T-helper 2 cell treated with Interferon-gamma antibody and Interleukin-4, amounts not matched to agents 5 μg/mL and 100 μg/mL, for 36 hours (primary cell): Measurements from ENCODE around the gene POLR2E.
A peak's percentile ranks its signal among the peaks of the same experiment; 100 is the strongest.

Experiments
- DNase-seq: peaks from one replicate; pipeline ENCODE4 v3.0.0; 2021; ENCODE audit warnings: low spot score
- H3K27ac Mint-ChIP-seq: one replicate; pipeline ENCODE4 v1.8.0; 2021; ENCODE audit warnings: mild to moderate bottlenecking, mixed read lengths
- H3K27me3 Mint-ChIP-seq: one replicate; pipeline ENCODE4 v1.8.0; 2021; ENCODE audit warnings: low read depth, mixed read lengths
- H3K36me3 Mint-ChIP-seq: one replicate; pipeline ENCODE4 v1.8.0; 2021; ENCODE audit warnings: low read depth, mixed read lengths
- H3K4me1 Mint-ChIP-seq: one replicate; pipeline ENCODE4 v1.8.0; 2021; ENCODE audit warnings: low read depth, mixed read lengths
- H3K4me3 Mint-ChIP-seq: one replicate; pipeline ENCODE4 v1.8.0; 2022; ENCODE audit warnings: mild to moderate bottlenecking, moderate library complexity, mixed read lengths
- H3K9me3 Mint-ChIP-seq: one replicate; pipeline ENCODE4 v1.8.0; 2021; ENCODE audit warnings: mixed read lengths

Gene POLR2E

GRCh38 chr19:1066251-1066747 lies 28.9 kb downstream of the POLR2E start:
- Mint-ChIP-seq H3K27ac (peak overlapping the region; percentile 80), H3K4me1 (peaks cover 29% of the 10 kb centered on the region), H3K9me3 (no peaks in the 10 kb centered on the region), H3K4me3 (peak overlapping the region; percentile 73), H3K36me3 (peaks cover 20% of the 10 kb centered on the region), H3K27me3 (no peaks in the 10 kb centered on the region)
- no peak for DNase-seq

DNA sequence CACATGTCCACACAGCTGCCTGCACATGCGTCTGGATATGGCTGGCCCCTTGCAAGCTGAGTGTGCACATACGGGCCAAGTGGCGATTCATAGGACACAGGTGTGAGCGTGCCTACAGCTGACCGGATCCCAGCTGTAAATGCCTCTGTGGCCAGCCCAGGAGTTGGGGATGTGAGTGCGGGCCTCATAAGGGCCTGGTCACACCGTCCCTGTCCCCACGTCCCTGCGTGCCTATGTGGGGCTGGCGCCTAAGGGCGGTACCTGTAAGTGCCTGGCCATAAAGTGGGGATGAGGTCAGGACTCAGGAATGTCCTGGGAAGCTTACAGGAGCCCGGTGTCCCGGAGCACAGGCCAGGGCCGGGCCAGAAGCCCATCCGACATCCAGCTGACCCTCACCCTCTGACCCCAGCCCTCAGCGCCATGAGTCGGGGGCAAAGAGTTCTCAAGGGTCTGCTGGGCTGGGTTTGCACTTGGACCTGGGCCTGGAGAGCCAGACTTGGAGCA lies 29.5 kb downstream of the POLR2E start:
- Mint-ChIP-seq H3K27ac (peak overlapping the region; percentile 50), H3K9me3 (no peaks in the 10 kb centered on the region), H3K4me1 (peaks cover 29% of the 10 kb centered on the region), H3K4me3 (peak overlapping the region; percentile 56), H3K36me3 (peaks cover 20% of the 10 kb centered on the region), H3K27me3 (no peaks in the 10 kb centered on the region)
- no peak for DNase-seq

DNA sequence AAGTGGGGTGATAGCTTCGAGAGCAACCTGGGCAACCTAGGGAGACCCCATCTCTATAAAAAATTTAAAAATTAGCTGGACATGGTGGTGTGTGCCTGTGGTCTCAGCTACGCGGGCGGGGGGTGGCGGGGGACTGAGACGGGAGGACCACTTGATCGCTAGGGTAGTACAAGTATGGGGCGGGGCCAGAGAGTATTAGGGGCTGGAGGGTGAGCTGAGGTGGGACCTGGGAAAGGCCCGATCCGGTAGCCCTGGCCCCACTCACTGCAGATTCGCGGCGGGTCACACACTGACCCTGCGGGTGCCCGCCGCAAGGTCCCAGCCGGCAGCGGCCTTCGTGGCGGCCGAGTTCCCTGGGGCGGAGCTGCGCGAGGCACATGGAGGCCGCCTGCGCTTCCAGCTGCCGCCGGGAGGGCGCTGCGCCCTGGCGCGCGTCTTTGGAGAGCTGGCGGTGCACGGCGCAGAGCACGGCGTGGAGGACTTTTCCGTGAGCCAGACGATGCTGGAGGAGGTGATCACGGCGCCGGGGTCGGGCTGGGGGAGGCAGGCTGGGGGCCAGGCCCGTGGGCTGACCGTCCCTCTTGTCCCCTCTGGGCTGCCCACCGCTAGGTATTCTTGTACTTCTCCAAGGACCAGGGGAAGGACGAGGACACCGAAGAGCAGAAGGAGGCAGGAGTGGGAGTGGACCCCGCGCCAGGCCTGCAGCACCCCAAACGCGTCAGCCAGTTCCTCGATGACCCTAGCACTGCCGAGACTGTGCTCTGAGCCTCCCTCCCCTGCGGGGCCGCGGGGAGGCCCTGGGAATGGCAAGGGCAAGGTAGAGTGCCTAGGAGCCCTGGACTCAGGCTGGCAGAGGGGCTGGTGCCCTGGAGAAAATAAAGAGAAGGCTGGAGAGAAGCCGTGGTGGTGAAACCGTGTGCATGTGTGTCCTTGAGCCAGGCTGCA lies 30.2 kb downstream of the POLR2E start:
- H3K27me3 Mint-ChIP-seq = no peaks in the 10 kb centered on the region
- peak; percentile 76 for DNase-seq
- H3K4me1 Mint-ChIP-seq = peaks cover 29% of the 10 kb centered on the region
- no peaks in the 10 kb centered on the region for H3K9me3 Mint-ChIP-seq
- H3K36me3 Mint-ChIP-seq = peaks cover 15% of the 10 kb centered on the region
- H3K27ac Mint-ChIP-seq = peak overlapping the region; percentile 80
- H3K4me3 Mint-ChIP-seq = peak overlapping the region; percentile 66

- H3K36me3 Mint-ChIP-seq = peaks cover 9% of the 10 kb centered on the region
- no peaks in the 10 kb centered on the region for H3K9me3 Mint-ChIP-seq
- no peak for DNase-seq
- no peaks in the 10 kb centered on the region for H3K27me3 Mint-ChIP-seq
- peaks cover 23% of the 10 kb centered on the region for H3K4me1 Mint-ChIP-seq
- no peak overlapping the region for H3K27ac Mint-ChIP-seq
- H3K4me3 Mint-ChIP-seq = no peak overlapping the region
Observed at GRCh38 chr19:1063909-1064660, 31.1 kb downstream of the POLR2E start.

DNA sequence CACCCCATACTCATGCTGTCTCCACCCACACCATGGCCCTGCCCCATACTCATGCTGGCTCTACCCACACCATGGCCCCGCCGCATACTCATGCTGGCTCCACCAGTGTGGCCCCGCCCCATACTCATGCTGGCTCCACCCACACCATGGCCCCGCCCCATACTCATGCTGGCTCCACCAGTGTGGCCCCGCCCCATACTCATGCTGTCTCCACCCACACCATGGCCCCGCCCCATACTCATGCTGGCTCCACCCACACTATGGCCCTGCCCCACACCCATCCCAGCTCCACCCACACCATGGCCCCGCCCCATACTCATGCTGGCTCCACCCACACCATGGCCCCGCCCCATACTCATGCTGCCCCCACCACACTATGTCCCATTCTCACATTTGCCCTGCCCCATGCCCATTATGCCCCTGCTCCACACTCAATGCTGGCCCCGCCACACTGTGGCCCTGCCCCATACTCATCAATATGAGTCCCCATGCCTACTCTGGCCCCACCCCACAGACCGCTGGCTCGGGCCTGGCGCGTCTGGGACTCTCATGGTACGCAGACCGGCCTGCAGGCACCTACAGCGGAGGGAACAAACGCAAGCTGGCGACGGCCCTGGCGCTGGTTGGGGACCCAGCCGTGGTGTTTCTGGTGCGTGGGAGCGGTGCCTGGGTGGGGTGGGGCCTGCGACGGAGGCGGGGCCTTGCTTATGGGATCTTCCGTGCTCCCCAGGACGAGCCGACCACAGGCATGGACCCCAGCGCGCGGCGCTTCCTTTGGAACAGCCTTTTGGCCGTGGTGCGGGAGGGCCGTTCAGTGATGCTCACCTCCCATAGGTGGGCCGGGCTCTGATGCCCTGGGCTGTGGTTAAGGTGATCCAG lies 31.9 kb downstream of the POLR2E start:
- peaks cover 19% of the 10 kb centered on the region for H3K4me1 Mint-ChIP-seq
- H3K36me3 Mint-ChIP-seq = peaks cover 2% of the 10 kb centered on the region
- no peaks in the 10 kb centered on the region for H3K9me3 Mint-ChIP-seq
- peak; percentile 67 for DNase-seq
- no peaks in the 10 kb centered on the region for H3K27me3 Mint-ChIP-seq
- H3K4me3 Mint-ChIP-seq = no peak overlapping the region
- peak overlapping the region; percentile 10 for H3K27ac Mint-ChIP-seq

- no peak overlapping the region for H3K27ac Mint-ChIP-seq
- peaks cover 25% of the 10 kb centered on the region for H3K4me1 Mint-ChIP-seq
- H3K27me3 Mint-ChIP-seq = no peaks in the 10 kb centered on the region
- no peak for DNase-seq
- H3K9me3 Mint-ChIP-seq = no peaks in the 10 kb centered on the region
- H3K36me3 Mint-ChIP-seq = peaks cover under 1% of the 10 kb centered on the region
- H3K4me3 Mint-ChIP-seq = no peak overlapping the region
Observed at GRCh38 chr19:1062387-1063029, 32.7 kb downstream of the POLR2E start.

DNA sequence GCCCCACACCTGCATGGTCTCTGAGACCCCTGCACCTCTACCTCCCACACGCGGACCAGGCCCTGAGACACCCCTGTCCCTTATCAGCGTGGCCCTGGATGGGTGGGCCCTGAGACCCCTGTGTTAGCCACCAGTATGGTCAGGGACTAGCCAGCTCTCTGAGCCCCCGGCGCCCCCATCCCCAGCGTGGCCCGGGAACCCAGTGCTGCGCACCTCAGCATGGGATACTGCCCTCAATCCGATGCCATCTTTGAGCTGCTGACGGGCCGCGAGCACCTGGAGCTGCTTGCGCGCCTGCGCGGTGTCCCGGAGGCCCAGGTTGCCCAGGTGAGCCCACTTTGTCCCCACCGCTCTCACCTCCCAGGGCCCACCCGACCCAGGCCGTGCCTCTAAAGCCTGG lies 33.2 kb downstream of the POLR2E start:
- no peak for DNase-seq
- Mint-ChIP-seq H3K36me3 (peaks cover 3% of the 10 kb centered on the region), H3K4me3 (no peak overlapping the region), H3K4me1 (peaks cover 28% of the 10 kb centered on the region), H3K9me3 (no peaks in the 10 kb centered on the region), H3K27ac (no peak overlapping the region), H3K27me3 (no peaks in the 10 kb centered on the region)

DNA sequence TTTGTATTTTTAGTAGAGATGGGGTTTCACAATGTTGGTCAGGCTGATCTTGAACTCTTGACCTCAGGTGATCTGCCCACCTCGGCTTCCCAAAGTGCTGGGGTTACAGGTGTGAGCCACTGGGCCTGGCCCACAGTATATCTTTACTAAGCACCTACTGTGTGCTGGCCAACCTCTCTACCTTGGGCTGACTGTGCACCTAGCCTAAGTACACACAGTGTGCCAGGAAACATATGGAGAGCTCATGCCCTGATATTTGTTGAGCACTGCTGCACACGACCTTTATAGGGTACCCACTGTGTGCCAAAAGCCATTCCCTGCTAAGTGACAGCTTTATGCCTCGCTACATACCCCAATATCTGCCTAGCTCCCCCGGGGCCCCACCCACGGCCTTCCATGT lies 34.5 kb downstream of the POLR2E start:
- DNase-seq = no peak
- Mint-ChIP-seq H3K4me1 (peaks cover 25% of the 10 kb centered on the region), H3K27ac (no peak overlapping the region), H3K27me3 (no peaks in the 10 kb centered on the region), H3K36me3 (peaks cover 10% of the 10 kb centered on the region), H3K9me3 (no peaks in the 10 kb centered on the region), H3K4me3 (no peak overlapping the region)

DNA sequence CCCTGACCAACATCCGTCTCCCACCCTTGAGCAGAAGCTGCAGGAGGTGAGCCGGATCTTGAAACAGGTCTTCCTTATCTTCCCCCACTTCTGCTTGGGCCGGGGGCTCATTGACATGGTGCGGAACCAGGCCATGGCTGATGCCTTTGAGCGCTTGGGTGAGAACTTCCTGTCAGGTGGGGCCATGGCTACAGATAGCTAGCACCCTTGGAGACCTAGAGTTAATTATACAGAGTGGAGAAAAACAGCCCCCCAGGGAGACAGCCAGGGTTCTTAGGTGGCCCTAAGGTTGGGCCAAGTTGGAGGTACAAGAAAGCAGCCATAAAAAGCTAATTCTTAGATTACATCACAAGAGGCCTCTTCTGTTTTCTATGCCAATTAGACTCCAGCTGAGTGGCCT lies 37.1 kb downstream of the POLR2E start:
- Mint-ChIP-seq H3K36me3 (peaks cover 10% of the 10 kb centered on the region), H3K27me3 (no peaks in the 10 kb centered on the region), H3K4me1 (peaks cover 10% of the 10 kb centered on the region), H3K9me3 (no peaks in the 10 kb centered on the region), H3K27ac (no peak overlapping the region), H3K4me3 (no peak overlapping the region)
- DNase-seq = no peak

- Mint-ChIP-seq H3K36me3 (peaks cover 10% of the 10 kb centered on the region), H3K4me3 (no peak overlapping the region), H3K27ac (peak overlapping the region; percentile 64), H3K9me3 (no peaks in the 10 kb centered on the region), H3K27me3 (no peaks in the 10 kb centered on the region), H3K4me1 (peaks cover 12% of the 10 kb centered on the region)
- DNase-seq = no peak
Observed at GRCh38 chr19:1057176-1057855, 37.9 kb downstream of the POLR2E start.

DNA sequence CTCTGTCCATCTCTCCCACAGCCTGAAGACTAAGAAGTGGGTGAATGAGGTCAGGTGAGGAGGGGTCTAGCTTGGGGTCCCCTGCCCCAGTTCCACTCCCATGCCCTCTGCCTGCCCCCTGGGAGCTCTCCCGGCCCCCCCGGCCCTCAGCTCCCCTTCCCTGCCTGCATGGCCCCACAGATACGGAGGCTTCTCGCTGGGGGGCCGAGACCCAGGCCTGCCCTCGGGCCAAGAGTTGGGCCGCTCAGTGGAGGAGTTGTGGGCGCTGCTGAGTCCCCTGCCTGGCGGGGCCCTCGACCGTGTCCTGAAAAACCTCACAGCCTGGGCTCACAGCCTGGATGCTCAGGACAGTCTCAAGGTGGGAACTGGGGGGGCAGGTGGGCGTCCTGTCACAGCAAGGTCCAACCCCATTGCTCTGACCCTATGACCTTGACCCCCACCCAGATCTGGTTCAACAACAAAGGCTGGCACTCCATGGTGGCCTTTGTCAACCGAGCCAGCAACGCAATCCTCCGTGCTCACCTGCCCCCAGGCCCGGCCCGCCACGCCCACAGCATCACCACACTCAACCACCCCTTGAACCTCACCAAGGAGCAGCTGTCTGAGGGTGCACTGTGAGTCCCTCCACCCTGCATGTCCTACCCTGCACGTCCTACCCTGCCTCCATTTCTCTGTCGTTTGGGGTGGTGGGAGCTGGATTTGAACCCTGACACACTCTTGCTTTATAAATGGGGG lies 39.1 kb downstream of the POLR2E start:
- H3K4me1 Mint-ChIP-seq = peaks cover 12% of the 10 kb centered on the region
- no peaks in the 10 kb centered on the region for H3K9me3 Mint-ChIP-seq
- H3K36me3 Mint-ChIP-seq = peaks cover 10% of the 10 kb centered on the region
- H3K27me3 Mint-ChIP-seq = no peaks in the 10 kb centered on the region
- no peak for DNase-seq
- H3K27ac Mint-ChIP-seq = no peak overlapping the region
- H3K4me3 Mint-ChIP-seq = no peak overlapping the region

- DNase-seq = no peak
- Mint-ChIP-seq H3K9me3 (no peaks in the 10 kb centered on the region), H3K36me3 (peaks cover 10% of the 10 kb centered on the region), H3K4me1 (peaks cover 12% of the 10 kb centered on the region), H3K27ac (no peak overlapping the region), H3K4me3 (no peak overlapping the region), H3K27me3 (no peaks in the 10 kb centered on the region)
Observed at GRCh38 chr19:1055028-1055425, 40.1 kb downstream of the POLR2E start.
